HepG2 (cell line): Measurements from ENCODE around the gene PDS5B. TPM values are rescaled to one million over a fixed set of nuclear protein-coding genes. Genes with fewer than 3 reads are reported as not detected.

Experiments used
- ATAC-seq: fragments of 200-7000 bp; cut with Tn5 transposase; 3 replicates; pipeline ENCODE4 v1.9.1; 2020; ENCODE audit warnings: mild to moderate bottlenecking, moderate library complexity
- BruUV-seq: library from RNA; stranded (reverse); fragments of 400-500 nt; replicated peaks from 2 replicates; lab custom pipeline; 2021; lab: Mats Ljungman, UMichigan
- CTCF ChIA-PET: fragments of 300-600 bp; formaldehyde crosslinking; extraction: SDS; loops from one replicate; lab custom pipeline; 2021; ENCODE audit warnings: low total read pairs, inconsistent platforms, low intra/inter-chr PET ratio; lab: Yijun Ruan, JAX
- POLR2A ChIA-PET: fragments of 350-600 bp; sonication (Branson Sonifier 250); formaldehyde crosslinking; loops from one replicate; lab custom pipeline; 2020; ENCODE audit warnings: antibody characterized with exemption, inconsistent platforms; lab: Yijun Ruan, JAX
- DNase-seq: peaks from one replicate; pipeline ENCODE4 v3.0.0-alpha.2; 2015; ENCODE audit warnings: low spot score
- FAIRE-seq: peaks from 3 replicates; lab custom pipeline; 2011; peaks lifted over from hg19 to GRCh38; lab: Jason Lieb, UNC
- H2AFZ ChIP-seq: one replicate; pipeline ENCODE4 v1.6.1; 2011; ENCODE audit warnings: low read length, inconsistent platforms
- H3K27ac ChIP-seq: fragments of 300-600 bp; 3 replicates; pipeline ENCODE4 v1.8.0; 2011; ENCODE audit warnings: mixed run types, mild to moderate bottlenecking, mixed read lengths, low read length, inconsistent platforms; ENCODE audit not compliant: insufficient read depth; ENCODE audit errors: extremely low read length
- H3K27me3 ChIP-seq, 2 experiments: fragments of 200-600 bp in 1 of 2; 2 replicates in 1 of 2; 3 replicates in 1 of 2; pipeline versions ENCODE4 v1.6.0 to v1.8.0; 2011; ENCODE audit warnings: low read length in 2 of 2, mild to moderate bottlenecking in 2 of 2, moderate library complexity in 2 of 2, inconsistent platforms in 1 of 2; ENCODE audit not compliant: insufficient read depth in 2 of 2, control insufficient read depth in 1 of 2
- H3K36me3 ChIP-seq, 2 experiments: fragments of 200-600 bp in 1 of 2; replicated peaks in 1 of 2; 2 replicates in 1 of 2; 3 replicates in 1 of 2; pipeline versions ENCODE4 v1.5.1 to v1.8.0; 2011; ENCODE audit warnings: low read length in 2 of 2, inconsistent platforms in 1 of 2; ENCODE audit not compliant: insufficient read depth in 2 of 2, control insufficient read depth in 1 of 2
- H3K4me1 ChIP-seq: 2 replicates; pipeline ENCODE4 v1.5.1; 2012; ENCODE audit warnings: low read length, inconsistent platforms; ENCODE audit not compliant: insufficient read depth
- H3K4me2 ChIP-seq: 2 replicates; pipeline ENCODE4 v1.6.0; 2011; ENCODE audit warnings: low read depth, low read length, inconsistent platforms
- H3K4me3 ChIP-seq, 3 experiments: fragments of 200-600 bp in 1 of 3; sonication (generic), shearing (Covaris generic) in 1 of 3; replicated peaks in 1 of 3; 2 replicates each; pipeline ENCODE4 v1.5.1; 2011 to 2016; ENCODE audit warnings: low read length in 3 of 3, inconsistent platforms in 2 of 3, low read depth in 2 of 3, mild to moderate bottlenecking in 2 of 3, control low read depth in 1 of 3, mixed read lengths in 1 of 3; ENCODE audit not compliant: insufficient read depth in 1 of 3
- H3K79me2 ChIP-seq: one replicate; pipeline ENCODE4 v1.6.1; 2011; ENCODE audit warnings: low read length, inconsistent platforms; ENCODE audit not compliant: insufficient read depth
- H3K9ac ChIP-seq: 2 replicates; pipeline ENCODE4 v1.6.0; 2011; ENCODE audit warnings: mild to moderate bottlenecking, low read depth, low read length, inconsistent platforms; ENCODE audit not compliant: insufficient read depth
- H3K9me3 ChIP-seq: 2 replicates; pipeline ENCODE4 v1.5.1; 2012; ENCODE audit warnings: mild to moderate bottlenecking, low read length
- H4K20me1 ChIP-seq: 2 replicates; pipeline ENCODE4 v1.6.0; 2011; ENCODE audit warnings: inconsistent platforms, mild to moderate bottlenecking, low read length, moderate library complexity; ENCODE audit not compliant: insufficient read depth
- DZIP1 ChIP-seq: sonication (generic); formaldehyde crosslinking; IDR thresholded peaks from 2 replicates; pipeline ENCODE4 v1.5.0; 2020; ENCODE audit warnings: mild to moderate bottlenecking, missing genetic modification reagents
- EP300 ChIP-seq, 3 experiments: sonication (generic) in 1 of 3; formaldehyde crosslinking in 1 of 3; IDR thresholded peaks; 2 replicates each; pipeline versions ENCODE4 v1.5.1 to v1.6.1; 2011 to 2020; ENCODE audit warnings: low read depth in 2 of 3, low read length in 2 of 3, borderline replicate concordance in 1 of 3, improper control_type of control experiment in 1 of 3, mild to moderate bottlenecking in 1 of 3, missing genetic modification reagents in 1 of 3, moderate library complexity in 1 of 3
- HINFP ChIP-seq: sonication (generic); formaldehyde crosslinking; IDR thresholded peaks from 2 replicates; pipeline ENCODE4 v1.4.0; 2020; ENCODE audit warnings: low read depth, mild to moderate bottlenecking, missing genetic modification reagents
- ISL2 ChIP-seq: sonication (generic); formaldehyde crosslinking; IDR thresholded peaks from 2 replicates; pipeline ENCODE4 v1.5.0; 2020; ENCODE audit warnings: missing genetic modification reagents
- JUNB ChIP-seq: sonication (generic); formaldehyde crosslinking; IDR thresholded peaks from 2 replicates; pipeline ENCODE4 v1.8.0; 2022; ENCODE audit warnings: missing genetic modification reagents, mild to moderate bottlenecking, borderline replicate concordance
- KAT8 ChIP-seq: IDR thresholded peaks from 2 replicates; pipeline ENCODE4 v1.6.1; 2016; ENCODE audit warnings: missing genetic modification reagents, missing compliant biosample characterization
- NFE2L2 ChIP-seq: fragments of 150-350 bp; IDR thresholded peaks from 2 replicates; pipeline ENCODE4 v1.6.1; 2014; ENCODE audit warnings: low read length
- PAXIP1 ChIP-seq: sonication (generic); formaldehyde crosslinking; conservative IDR thresholded peaks from 2 replicates; pipeline ENCODE4 v1.4.0; 2020; ENCODE audit warnings: mild to moderate bottlenecking, missing genetic modification reagents, moderate library complexity
- RNF219 ChIP-seq: sonication (generic); formaldehyde crosslinking; IDR thresholded peaks from 2 replicates; pipeline ENCODE4 v1.5.0; 2020; ENCODE audit warnings: mild to moderate bottlenecking, missing genetic modification reagents
- SNAPC2 ChIP-seq: sonication (generic); formaldehyde crosslinking; IDR thresholded peaks from 2 replicates; pipeline ENCODE4 v1.8.1; 2022; ENCODE audit warnings: mild to moderate bottlenecking, missing genetic modification reagents
- TCF7 ChIP-seq: sonication (generic); IDR thresholded peaks from 2 replicates; pipeline ENCODE4 v1.6.1; 2016; ENCODE audit warnings: antibody characterized with exemption, low read depth
- ZNF160 ChIP-seq: sonication (generic); formaldehyde crosslinking; IDR thresholded peaks from 2 replicates; pipeline ENCODE4 v1.8.0; 2022; ENCODE audit warnings: mild to moderate bottlenecking, inconsistent platforms, missing genetic modification reagents
- ZNF550 ChIP-seq: sonication (generic); formaldehyde crosslinking; IDR thresholded peaks from 2 replicates; pipeline ENCODE4 v1.4.0; 2020; ENCODE audit warnings: mild to moderate bottlenecking, missing genetic modification reagents, borderline replicate concordance
- ZNF615 ChIP-seq: sonication (generic); formaldehyde crosslinking; IDR thresholded peaks from 2 replicates; pipeline ENCODE4 v1.5.0; 2020; ENCODE audit warnings: mild to moderate bottlenecking, missing genetic modification reagents, borderline replicate concordance
- ZNF775 ChIP-seq: sonication (generic); formaldehyde crosslinking; IDR thresholded peaks from 2 replicates; pipeline ENCODE4 v1.4.0; 2020; ENCODE audit warnings: missing genetic modification reagents, mild to moderate bottlenecking, moderate library complexity, borderline replicate concordance
- in situ Hi-C: cut with HindIII; loops from 2 replicates; pipeline ENCODE4 v1.10.0; 2017; ENCODE audit warnings: low pct_unique_long_range_greater_than_20kb; ENCODE audit not compliant: extremely low pct_ligation_motif_present
- intact Hi-C: fragments of 100-400 bp; cut with micrococcal nuclease; formaldehyde crosslinking; loops from one replicate; pipeline ENCODE4 v1.10.0; 2022; ENCODE audit not compliant: unreplicated experiment
- polyA plus RNA-seq, 8 experiments: library from polyadenylated mRNA; depleted of rRNA in 3 of 8; stranded (reverse) in 7 of 8; unstranded in 1 of 8; fragments of >200 nt; fragmentation: Illumina TruSeq in 4 of 8; extraction: Trizol in 4 of 8; gene quantifications; 2 replicates each; pipeline versions ENCODE4 v1.2.1 to v1.2.3, GENCODE V29; 2011 to 2016; ENCODE audit warnings: low read depth in 4 of 8, missing spikeins in 1 of 8, mixed read lengths in 1 of 8; ENCODE audit not compliant: insufficient read depth in 1 of 8
- total RNA-seq, 5 experiments: library from RNA; depleted of rRNA; stranded (reverse); fragments of >200 nt; fragmentation: Illumina TruSeq; extraction: Trizol; gene quantifications; 2 replicates each; pipeline ENCODE4 v1.2.3, GENCODE V29; 2016; ENCODE audit warnings: low read depth in 1 of 5

Gene PDS5B
- total and polyA plus RNA-seq, 2 of the 13 experiments (the other 11 are each of a cell fraction or from before 2014, with no cell fraction given), result 5.8 to 24.6 TPM

- no peak overlapping the region for H3K4me3 ChIP-seq
- peaks cover 0 to 3% of the 10 kb centered on the region in 2 experiments; a peak in 3 of 5 replicates for H3K36me3 ChIP-seq
- H4K20me1 ChIP-seq, result no peaks in the 10 kb centered on the region
- no peaks in the 10 kb centered on the region for H3K9me3 ChIP-seq
- H3K27ac ChIP-seq, result no peak overlapping the region
- no peak for FAIRE-seq
- H3K79me2 ChIP-seq, result no peaks in the 10 kb centered on the region
- no peak for DNase-seq
- no peak overlapping the region for H3K4me2 ChIP-seq
- no peaks in the 10 kb centered on the region for H3K4me1 ChIP-seq
- no peaks in the 10 kb centered on the region for H3K27me3 ChIP-seq
- no TSS peak for BruUV-seq
- no peak overlapping the region for H3K9ac ChIP-seq
- ATAC-seq, result no peak
- ChIA-PET POLR2A (no interaction called here), CTCF (no interaction called here)
- H2AFZ ChIP-seq, result no peak overlapping the region
- in situ Hi-C loops (no loop called here), intact Hi-C loops (no loop called here)
- TF ChIP-seq ISL2 (CRISPR knock-in tag) (no peak), DZIP1 (no peak), ZNF550 (CRISPR knock-in tag) (no peak), EP300 (IDR thresholded peaks at IDR 0.05; ENCODE audit: low read depth in 2 of 2, low read length in 2 of 2) (no peak), EP300 (CRISPR knock-in tag; IDR thresholded peaks at IDR 0.05; ENCODE audit: borderline replicate concordance) (no peak), ZNF775 (no peak), JUNB (no peak), ZNF160 (CRISPR knock-in tag) (no peak), TCF7 (no peak), HINFP (CRISPR knock-in tag) (no peak), RNF219 (CRISPR knock-in tag) (no peak), KAT8 (no peak), SNAPC2 (no peak), NFE2L2 (no peak), ZNF615 (CRISPR knock-in tag) (no peak), PAXIP1 (CRISPR knock-in tag) (no peak)
Observed at GRCh38 chr13:32779119-32779518, 192.9 kb downstream of the PDS5B start.
